GM21360 (cell line): ENCODE measurements around the gene TRABD2B.

Experiments used
- ATAC-seq: cut with Tn5 transposase; IDR thresholded peaks from one replicate; pipeline ENCODE4 v1.9.1; 2021; ENCODE audit warnings: mild to moderate bottlenecking, moderate library complexity; ENCODE audit not compliant: unreplicated experiment

TRABD2B gene

GRCh38 chr1:48022306-48022705 lies 25.1 kb upstream of the TRABD2B start:
- ATAC-seq: no peak

DNA sequence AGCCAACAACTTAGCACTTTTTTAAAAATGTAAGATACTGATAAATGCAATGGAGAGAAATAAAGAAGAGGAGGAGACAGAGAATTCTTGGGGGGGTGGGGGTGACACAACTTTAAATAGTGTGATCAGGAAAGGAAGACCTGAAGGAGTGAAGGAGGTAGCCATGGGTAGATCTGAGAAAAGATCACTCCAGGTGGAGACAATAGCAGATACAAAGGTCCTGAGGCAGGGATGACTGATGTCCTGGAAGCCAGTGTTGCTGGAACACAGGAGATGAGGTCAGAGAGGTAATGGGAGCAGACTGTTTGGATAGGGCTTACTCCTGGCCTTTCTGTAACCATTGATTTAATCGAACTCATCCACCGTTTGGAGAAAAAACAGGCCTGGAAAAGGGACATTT lies 24.6 kb upstream of the TRABD2B start:
- no peak for ATAC-seq

DNA sequence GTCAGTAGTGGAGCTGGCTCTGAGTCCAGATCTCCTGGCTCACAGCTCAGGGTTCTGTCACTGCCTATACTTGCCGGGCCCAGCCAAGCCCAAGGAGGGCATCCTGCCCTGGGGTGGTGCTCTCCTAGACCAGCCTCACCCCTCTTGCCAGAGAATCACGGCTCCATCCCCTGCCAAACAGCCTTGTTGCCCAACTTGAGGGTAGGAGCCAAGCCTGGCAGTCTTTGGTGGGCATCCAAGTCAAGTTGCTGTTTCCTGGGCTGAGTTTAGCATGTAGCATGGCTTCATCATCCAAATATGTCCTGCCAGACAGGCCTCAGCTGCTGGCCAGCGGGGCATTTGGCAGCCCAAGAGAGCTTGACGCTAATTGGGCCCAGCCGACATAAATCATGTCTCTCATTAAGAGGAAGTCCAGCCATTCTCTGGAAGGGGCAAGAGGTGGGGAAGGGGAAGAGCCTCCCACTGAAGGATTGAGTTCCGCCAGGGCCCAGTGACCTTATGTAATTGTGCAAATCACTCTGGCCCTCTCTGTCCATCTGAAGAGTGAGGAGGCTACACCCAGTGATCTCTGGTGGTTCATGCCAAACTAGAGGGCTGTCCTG lies 22.6 kb upstream of the TRABD2B start:
- no peak for ATAC-seq

DNA sequence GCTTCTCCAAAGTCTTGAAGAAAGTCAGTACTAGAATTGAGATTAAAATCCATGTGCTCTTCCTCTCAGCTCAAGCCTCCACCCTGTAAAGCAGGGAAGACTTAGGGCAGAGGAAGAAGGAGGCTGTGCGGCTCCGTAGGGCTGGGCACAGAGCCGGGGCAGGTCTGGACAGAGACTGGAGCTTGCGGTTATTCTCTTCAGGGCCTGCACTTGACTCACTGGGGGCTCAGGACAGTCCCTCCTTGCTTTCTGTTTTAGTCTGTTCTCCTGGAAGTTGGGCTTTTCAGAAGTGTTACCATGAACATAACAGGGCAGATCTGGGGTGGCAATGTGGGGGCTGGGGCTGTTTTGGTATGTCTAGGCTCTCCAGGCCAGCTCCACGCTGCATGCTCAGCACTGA lies 21.6 kb upstream of the TRABD2B start:
- no peak for ATAC-seq

DNA sequence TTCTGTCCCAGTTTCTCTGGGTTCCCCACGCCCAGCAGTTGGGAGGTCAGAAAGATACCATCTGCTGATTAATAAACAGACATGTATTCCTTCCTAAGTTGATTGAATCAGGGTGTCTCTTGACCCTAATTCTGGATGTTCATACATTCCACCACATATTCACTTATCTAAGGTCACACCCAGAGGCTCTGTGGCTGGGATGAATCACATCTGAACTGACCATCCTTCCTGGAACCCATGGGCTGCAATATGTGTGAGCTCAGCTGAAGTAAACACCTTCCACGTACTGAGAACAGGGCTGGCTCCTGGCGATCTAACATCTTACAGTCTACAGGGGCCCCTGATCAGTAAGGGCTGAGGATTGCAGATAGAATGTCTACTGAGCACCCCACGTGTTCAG lies 20.5 kb upstream of the TRABD2B start:
- ATAC-seq: no peak

DNA sequence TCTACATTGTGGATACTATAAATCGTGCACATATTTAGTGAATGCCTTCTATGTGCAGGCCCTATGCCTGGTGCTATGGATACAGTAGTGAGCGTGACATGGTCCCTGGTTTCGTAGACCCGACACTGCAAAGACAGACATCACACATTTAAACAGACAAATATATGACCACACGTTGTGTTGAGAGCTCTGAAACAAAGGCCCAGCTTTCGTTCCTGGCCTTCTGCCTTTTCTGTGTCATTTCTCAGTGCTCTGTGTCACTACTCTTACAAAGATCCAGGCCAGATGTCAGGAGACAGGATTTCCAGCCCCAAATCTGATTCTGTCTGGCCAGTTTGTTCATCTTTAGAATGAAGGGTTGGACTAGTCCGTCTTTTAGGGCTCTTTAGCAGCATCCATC lies 19.3 kb upstream of the TRABD2B start:
- ATAC-seq: no peak

- no peak for ATAC-seq
Measured at GRCh38 chr1:48013270-48013669, 16.1 kb upstream of the TRABD2B start.

GRCh38 chr1:48007047-48007446 lies 9.9 kb upstream of the TRABD2B start:
- ATAC-seq: no peak

- no peak for ATAC-seq
Measured at GRCh38 chr1:48006264-48006663, 9.1 kb upstream of the TRABD2B start.

DNA sequence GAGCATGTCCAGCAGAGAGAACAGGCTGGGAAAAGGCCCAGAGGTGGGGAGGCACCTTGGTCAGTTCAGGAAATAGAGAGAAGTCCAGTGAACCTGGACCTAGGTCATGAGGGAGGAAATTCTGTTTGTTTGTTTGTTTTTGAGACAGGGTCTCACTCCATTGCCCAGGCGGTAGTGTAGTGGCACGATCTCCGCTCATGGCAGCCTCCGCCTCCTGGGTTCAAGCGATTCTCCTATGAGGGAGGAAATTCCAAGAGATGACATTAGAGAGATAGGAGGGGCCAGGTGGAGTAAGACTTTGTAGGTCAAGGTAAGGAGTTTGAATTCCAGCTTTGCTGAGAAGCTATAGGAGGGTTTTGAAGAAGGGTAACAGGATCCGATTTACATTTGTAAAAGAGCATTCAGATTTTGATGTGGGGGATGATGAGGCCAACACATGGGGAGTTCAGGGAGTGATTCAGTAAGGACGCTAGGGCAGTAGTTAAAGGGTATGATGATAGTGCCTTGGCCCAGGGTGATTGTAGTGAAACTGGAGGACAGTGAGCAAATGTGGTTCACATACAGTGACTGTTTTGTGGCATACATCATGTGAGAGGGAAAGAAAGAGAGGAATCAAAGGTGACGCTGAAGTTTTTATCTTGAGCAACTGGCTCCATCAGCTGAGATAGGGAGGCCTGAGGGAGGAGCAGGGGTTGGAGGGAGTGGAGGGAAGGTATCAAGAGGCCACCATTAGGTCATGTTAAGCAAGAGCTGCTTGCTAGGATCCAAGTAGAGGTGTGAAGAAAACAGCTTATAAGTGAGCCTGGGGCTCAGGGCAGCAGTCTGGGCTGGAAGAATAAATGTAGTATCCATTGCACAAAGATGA lies 8.3 kb upstream of the TRABD2B start:
- no peak for ATAC-seq

DNA sequence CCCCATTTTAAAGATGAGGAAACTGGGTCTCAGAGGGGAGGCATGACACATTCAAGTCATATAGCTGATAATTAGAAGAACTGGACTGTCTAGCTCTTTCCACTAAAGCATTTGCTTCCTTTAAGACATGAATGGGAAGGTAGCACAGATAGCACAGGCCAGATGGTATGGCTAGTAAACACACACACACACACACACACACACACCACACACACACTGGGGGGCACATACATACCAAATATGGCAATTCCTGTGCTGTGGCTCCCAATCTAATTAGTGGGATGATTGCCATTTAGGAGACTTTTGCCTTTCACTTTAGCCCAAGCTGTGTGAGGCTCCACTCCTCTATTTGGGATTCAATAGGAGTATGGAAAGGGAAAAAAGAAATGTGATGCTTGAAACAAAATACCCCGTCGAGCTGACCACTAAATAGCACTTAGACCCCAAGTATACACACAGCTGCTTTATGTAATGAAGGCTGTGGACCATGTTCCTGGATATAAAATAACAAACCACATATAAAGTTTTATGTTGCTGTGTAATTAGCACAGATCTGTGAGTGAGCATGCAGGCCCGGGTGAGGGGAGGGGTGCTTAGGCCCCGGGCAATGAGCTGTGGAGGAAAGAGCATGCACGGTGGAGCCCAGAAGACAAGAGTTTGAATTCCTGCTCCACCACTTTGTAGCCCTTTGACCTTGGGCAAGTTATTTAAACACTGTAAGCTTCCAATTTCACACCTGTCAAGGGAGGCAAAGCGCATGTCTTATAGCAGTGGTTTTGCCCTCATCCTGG lies 6.8 kb upstream of the TRABD2B start:
- ATAC-seq: no peak

- ATAC-seq: no peak
Measured at GRCh38 chr1:48002142-48002541, 5.0 kb upstream of the TRABD2B start.

- ATAC-seq: no peak
Measured at GRCh38 chr1:48001696-48002095, 4.5 kb upstream of the TRABD2B start.

DNA sequence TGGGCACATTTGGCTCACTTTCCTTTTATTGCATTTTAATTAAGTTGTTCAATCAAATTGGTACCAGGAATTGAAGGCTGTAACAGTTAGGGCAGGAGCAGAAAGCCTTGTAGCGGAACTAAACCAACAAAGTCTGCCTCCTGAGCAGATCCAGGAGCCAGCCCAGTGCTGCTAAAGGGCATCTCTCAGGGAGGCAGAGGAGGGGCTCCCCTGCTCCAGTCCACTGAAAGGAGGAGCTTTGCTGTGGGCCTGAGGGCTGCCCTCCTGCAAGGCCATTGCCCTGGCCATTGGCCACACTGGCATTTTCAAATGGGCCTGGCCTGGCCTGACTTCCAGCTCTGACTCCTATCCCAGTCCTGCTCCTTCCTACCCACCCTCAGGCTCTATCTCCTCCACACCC lies 3.7 kb upstream of the TRABD2B start:
- ATAC-seq: no peak

- ATAC-seq: no peak
Measured at GRCh38 chr1:47999097-47999496, 1.9 kb upstream of the TRABD2B start.

DNA sequence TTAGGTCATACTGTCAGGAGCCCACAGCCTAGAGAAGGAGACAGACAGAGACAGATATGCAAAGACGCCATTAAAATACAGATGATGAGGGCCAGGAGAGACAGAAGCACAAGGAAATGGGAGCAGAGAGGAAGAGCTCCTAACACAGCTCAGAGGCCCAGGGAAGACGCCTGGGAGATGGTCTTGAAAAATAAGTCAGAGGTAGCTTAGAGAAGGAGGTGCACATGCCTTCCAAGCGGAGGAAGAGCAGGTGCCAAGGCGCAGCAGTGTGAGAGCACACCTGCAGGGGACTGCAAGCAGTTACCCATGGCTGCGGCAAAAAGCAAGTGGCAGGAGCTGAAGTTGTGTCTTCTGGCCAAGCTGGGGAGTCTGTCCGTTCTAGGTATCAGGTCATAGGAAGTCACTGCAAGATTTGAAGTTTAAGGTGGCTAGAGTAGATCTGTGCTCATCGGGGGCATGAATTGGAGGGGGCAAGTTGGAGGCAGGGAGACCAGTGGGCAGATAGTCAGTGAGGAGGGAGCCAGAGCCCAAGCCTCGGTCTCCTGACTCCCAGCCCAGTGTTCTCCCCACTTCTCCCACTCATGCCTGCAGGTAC lies 1.3 kb upstream of the TRABD2B start:
- no peak for ATAC-seq

DNA sequence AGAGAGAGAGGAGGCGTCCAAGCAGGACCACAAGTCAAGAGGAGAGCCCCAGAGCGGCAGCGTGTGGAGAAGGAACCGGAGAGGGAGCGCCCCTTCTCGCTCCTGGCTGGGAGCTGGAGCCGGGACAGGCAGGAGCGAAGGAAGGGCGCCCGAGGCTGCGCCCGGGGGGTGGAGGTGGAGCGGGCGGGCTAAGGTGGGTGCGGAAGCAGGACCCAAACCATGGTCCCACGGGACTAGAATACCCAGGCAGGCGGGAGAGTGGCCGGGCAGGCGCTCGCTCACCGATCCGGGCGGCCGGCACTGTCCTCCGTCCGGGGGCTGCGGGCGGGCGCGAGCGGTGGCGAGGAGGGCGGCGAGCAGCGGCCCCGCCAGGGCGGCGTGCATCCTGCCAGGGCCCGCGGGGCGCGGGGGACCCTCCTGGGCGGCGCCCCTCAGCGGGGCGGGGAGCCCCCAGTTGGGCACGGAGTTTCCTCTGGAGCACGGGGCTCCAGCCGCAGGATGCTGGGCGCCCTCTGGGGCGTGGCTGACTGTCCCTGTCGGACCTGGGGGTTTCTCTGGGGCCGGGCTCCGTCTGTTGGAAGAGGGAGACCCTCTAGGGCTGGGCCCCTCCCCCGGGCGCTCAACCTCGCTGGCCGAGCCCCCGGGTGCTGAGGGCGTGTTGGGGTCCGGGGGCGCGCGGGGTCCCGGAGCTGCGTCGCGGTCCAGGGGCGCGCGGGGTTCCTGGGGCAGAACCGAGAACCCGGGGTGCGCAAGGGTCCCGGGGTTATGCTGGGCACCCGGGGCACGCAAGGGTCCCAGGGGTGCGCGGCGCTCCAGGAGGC lies 569 bp downstream of the TRABD2B start:
- ATAC-seq: no peak

- ATAC-seq: no peak
Measured at GRCh38 chr1:47996060-47996405, 1.2 kb downstream of the TRABD2B start.

GRCh38 chr1:47995306-47996050 lies 1.7 kb downstream of the TRABD2B start:
- ATAC-seq: no peak
